ENCODE data around the gene ADAM10.

The ADAM10 gene

DNA sequence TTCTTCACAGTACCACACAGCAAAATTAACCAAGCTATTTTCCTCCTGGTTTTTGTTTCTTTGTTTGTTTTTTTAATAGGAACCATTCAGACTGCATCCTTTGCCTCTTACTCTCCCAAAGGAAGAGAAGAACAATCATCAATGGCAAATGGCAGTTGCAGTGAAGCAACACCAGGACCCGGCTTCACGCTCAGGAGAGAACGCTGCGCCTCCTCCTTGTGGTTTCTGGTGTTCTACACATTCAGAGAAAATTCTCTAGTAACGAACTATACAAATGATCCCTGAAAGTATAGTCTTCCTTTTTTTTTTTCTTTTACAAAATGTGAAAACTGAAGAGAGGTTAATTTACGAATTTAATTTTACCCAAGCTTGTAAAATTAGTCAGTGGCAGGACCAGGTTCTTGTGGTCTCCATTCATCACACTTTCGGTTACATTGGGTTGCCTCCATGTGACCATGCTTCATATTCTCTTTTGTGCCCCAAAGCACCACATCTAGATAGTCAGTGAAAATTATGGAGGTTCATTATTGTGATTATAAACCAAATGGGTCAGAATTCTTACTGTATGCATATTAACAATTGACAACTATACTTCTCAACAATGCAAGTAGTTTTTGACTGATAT is 11.0 kb upstream of the ADAM10 start:
- 0 out of 2 replicates have a peak overlapping the region, but pooled peaks have one; percentile 65 for H2AFZ ChIP-seq (ENCODE audit: low read length)
- no peak overlapping the region for H3K9ac ChIP-seq (ENCODE audit: low read length)
- peaks cover 25% of the 10 kb centered on the region for H3K4me1 ChIP-seq (ENCODE audit: insufficient read depth, low read length, severe bottlenecking)
- no peaks in the 10 kb centered on the region for H3K36me3 ChIP-seq (ENCODE audit: insufficient read depth, low read length)
- peak overlapping the region; percentile 27 for H3K4me2 ChIP-seq (ENCODE audit: low read length)
- H3K79me2 ChIP-seq (ENCODE audit: insufficient read depth, low read length) = no peaks in the 10 kb centered on the region
- no peaks in the 10 kb centered on the region for H3K27me3 ChIP-seq (ENCODE audit: insufficient read depth, low read length)
- H4K20me1 ChIP-seq (ENCODE audit: insufficient read depth, low read length) = no peaks in the 10 kb centered on the region
- TF ChIP-seq, protein P1, sequence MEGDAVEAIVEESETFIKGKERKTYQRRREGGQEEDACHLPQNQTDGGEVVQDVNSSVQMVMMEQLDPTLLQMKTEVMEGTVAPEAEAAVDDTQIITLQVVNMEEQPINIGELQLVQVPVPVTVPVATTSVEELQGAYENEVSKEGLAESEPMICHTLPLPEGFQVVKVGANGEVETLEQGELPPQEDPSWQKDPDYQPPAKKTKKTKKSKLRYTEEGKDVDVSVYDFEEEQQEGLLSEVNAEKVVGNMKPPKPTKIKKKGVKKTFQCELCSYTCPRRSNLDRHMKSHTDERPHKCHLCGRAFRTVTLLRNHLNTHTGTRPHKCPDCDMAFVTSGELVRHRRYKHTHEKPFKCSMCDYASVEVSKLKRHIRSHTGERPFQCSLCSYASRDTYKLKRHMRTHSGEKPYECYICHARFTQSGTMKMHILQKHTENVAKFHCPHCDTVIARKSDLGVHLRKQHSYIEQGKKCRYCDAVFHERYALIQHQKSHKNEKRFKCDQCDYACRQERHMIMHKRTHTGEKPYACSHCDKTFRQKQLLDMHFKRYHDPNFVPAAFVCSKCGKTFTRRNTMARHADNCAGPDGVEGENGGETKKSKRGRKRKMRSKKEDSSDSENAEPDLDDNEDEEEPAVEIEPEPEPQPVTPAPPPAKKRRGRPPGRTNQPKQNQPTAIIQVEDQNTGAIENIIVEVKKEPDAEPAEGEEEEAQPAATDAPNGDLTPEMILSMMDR (IDR thresholded peaks at IDR 0.05; ENCODE audit: low read length) = no peak; the same call in 1 of the 2 replicates
- TF ChIP-seq EZH2 (IDR thresholded peaks at IDR 0.05; ENCODE audit: borderline replicate concordance, low read length) = no peak
- H3K27ac ChIP-seq (ENCODE audit: low read depth, low read length, poor library complexity, severe bottlenecking) = no peak overlapping the region
- H3K4me3 ChIP-seq (ENCODE audit: low read depth, low read length, poor library complexity, severe bottlenecking) = no peak overlapping the region
- no peaks in the 10 kb centered on the region for H3K9me3 ChIP-seq (ENCODE audit: low read length)
- no peaks in the 10 kb centered on the region for H3K9me2 ChIP-seq (ENCODE audit: low read depth, low read length)
- H3F3A ChIP-seq (ENCODE audit: insufficient read depth, low read length) = no peaks in the 10 kb centered on the region

DNA sequence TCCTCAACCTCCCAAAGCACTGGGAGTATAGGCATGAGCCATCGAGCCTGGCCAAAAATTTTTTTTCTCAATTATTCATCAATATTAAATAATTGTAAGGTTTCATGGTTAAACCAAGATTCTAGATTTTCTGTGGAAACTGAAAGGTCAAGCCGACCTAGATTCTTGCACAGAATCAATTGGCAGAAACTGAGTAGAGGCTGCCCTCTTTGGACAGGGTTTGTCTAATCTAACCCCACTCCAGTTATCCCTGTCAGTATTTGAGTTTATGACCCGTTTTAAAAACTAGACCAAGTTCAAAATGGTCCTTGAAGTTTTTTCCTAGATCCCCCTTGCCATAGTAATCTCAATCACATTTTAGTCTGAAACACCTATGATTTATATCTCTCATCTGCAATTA is 8.6 kb upstream of the ADAM10 start:
- Histone ChIP-seq H3K4me2 (ENCODE audit: low read length) (no peak overlapping the region), H3K36me3 (ENCODE audit: insufficient read depth, low read length) (no peaks in the 10 kb centered on the region), H3K27ac (ENCODE audit: low read depth, low read length, poor library complexity, severe bottlenecking) (peak overlapping the region; percentile 3), H3K9me3 (ENCODE audit: low read length) (no peaks in the 10 kb centered on the region), H2AFZ (ENCODE audit: low read length) (no peak overlapping the region), H3K27me3 (ENCODE audit: insufficient read depth, low read length) (no peaks in the 10 kb centered on the region), H3F3A (ENCODE audit: insufficient read depth, low read length) (no peaks in the 10 kb centered on the region), H3K4me1 (ENCODE audit: insufficient read depth, low read length, severe bottlenecking) (peaks cover 29% of the 10 kb centered on the region), H4K20me1 (ENCODE audit: insufficient read depth, low read length) (no peaks in the 10 kb centered on the region), H3K79me2 (ENCODE audit: insufficient read depth, low read length) (no peaks in the 10 kb centered on the region), H3K9me2 (ENCODE audit: low read depth, low read length) (no peaks in the 10 kb centered on the region), H3K4me3 (ENCODE audit: low read depth, low read length, poor library complexity, severe bottlenecking) (no peak overlapping the region), H3K9ac (ENCODE audit: low read length) (no peak overlapping the region)
- TF ChIP-seq, protein P1 (IDR thresholded peaks at IDR 0.05; ENCODE audit: low read length) = peak; percentile 64
- TF ChIP-seq EZH2 (IDR thresholded peaks at IDR 0.05; ENCODE audit: borderline replicate concordance, low read length) = no peak

DNA sequence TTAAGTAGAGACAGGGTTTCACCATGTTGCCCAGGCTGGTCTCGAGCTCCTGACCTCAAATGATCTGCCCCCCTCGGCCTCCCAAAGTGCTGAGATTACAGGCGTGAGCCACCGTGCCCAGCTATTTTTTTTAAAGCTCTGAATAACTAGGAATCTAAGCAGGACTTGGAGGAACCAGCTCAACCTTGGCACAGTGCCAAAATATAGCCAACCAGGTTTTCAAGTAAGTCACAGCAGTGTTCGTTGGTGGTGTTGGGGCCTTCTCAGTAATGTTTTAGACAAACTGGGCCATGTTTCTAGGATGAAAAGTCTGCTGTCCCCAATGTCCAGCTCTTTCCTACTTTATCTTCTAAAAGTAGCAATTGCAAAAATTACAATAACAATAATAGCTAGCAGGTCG is 6.4 kb upstream of the ADAM10 start:
- Histone ChIP-seq H3K9ac (ENCODE audit: low read length) (0 out of 2 replicates have a peak overlapping the region, but pooled peaks have one; percentile 33), H3K4me2 (ENCODE audit: low read length) (0 out of 2 replicates have a peak overlapping the region, but pooled peaks have one; percentile 28), H3K27me3 (ENCODE audit: insufficient read depth, low read length) (no peaks in the 10 kb centered on the region), H3K79me2 (ENCODE audit: insufficient read depth, low read length) (no peaks in the 10 kb centered on the region), H3K36me3 (ENCODE audit: insufficient read depth, low read length) (no peaks in the 10 kb centered on the region), H3F3A (ENCODE audit: insufficient read depth, low read length) (no peaks in the 10 kb centered on the region), H3K4me3 (ENCODE audit: low read depth, low read length, poor library complexity, severe bottlenecking) (no peak overlapping the region), H3K9me2 (ENCODE audit: low read depth, low read length) (no peaks in the 10 kb centered on the region), H3K27ac (ENCODE audit: low read depth, low read length, poor library complexity, severe bottlenecking) (peak overlapping the region; percentile 59), H3K9me3 (ENCODE audit: low read length) (no peaks in the 10 kb centered on the region), H2AFZ (ENCODE audit: low read length) (no peak overlapping the region), H4K20me1 (ENCODE audit: insufficient read depth, low read length) (no peaks in the 10 kb centered on the region), H3K4me1 (ENCODE audit: insufficient read depth, low read length, severe bottlenecking) (peaks cover 36% of the 10 kb centered on the region)
- TF ChIP-seq EZH2 (IDR thresholded peaks at IDR 0.05; ENCODE audit: borderline replicate concordance, low read length) = no peak
- TF ChIP-seq, protein P1 (IDR thresholded peaks at IDR 0.05; ENCODE audit: low read length) = no peak

Measured in OCI-LY1 (cell line).